ENCODE measurements around the gene LRAT. TPM values are rescaled to one million over a fixed set of nuclear protein-coding genes. Genes with fewer than 3 reads are reported as not detected.

The LRAT gene
- total RNA-seq, 1 donor from 2014 or later = not detected

GRCh38 chr4:154731756-154732155 lies 12.0 kb upstream of the LRAT start:
- Mint-ChIP-seq H3K9me3 (ENCODE audit: unreplicated experiment) (no peaks in the 10 kb centered on the region), H3K4me1 (ENCODE audit: unreplicated experiment) (no peaks in the 10 kb centered on the region), H3K36me3 (ENCODE audit: unreplicated experiment) (no peaks in the 10 kb centered on the region), H3K27me3 (ENCODE audit: unreplicated experiment) (peaks cover 14% of the 10 kb centered on the region), H3K4me3 (ENCODE audit: unreplicated experiment) (no peak overlapping the region), H3K27ac (ENCODE audit: unreplicated experiment) (no peak overlapping the region)
- no peak for DNase-seq (ENCODE audit: extremely low spot score, unreplicated experiment)
- TF ChIP-seq CTCF (IDR thresholded peaks at IDR 0.05) = no peak

- no peaks in the 10 kb centered on the region for H3K9me3 Mint-ChIP-seq (ENCODE audit: unreplicated experiment)
- H3K36me3 Mint-ChIP-seq (ENCODE audit: unreplicated experiment) = no peaks in the 10 kb centered on the region
- H3K4me1 Mint-ChIP-seq (ENCODE audit: unreplicated experiment) = no peaks in the 10 kb centered on the region
- H3K27ac Mint-ChIP-seq (ENCODE audit: unreplicated experiment) = no peak overlapping the region
- H3K4me3 Mint-ChIP-seq (ENCODE audit: unreplicated experiment) = no peak overlapping the region
- TF ChIP-seq CTCF (IDR thresholded peaks at IDR 0.05) = no peak
- DNase-seq (ENCODE audit: extremely low spot score, unreplicated experiment) = no peak
- H3K27me3 Mint-ChIP-seq (ENCODE audit: unreplicated experiment) = peaks cover 16% of the 10 kb centered on the region
These were observed 11.1 kb upstream of the LRAT start for GRCh38 chr4:154732669-154733068.

- Mint-ChIP-seq H3K27ac (ENCODE audit: unreplicated experiment) (no peak overlapping the region), H3K4me1 (ENCODE audit: unreplicated experiment) (peaks cover 5% of the 10 kb centered on the region)
These were observed 7.0 kb upstream of the LRAT start for GRCh38 chr4:154736770-154737169.

GRCh38 chr4:154738426-154738825 lies 5.4 kb upstream of the LRAT start:
- Mint-ChIP-seq H3K27ac (ENCODE audit: unreplicated experiment) (no peak overlapping the region), H3K27me3 (ENCODE audit: unreplicated experiment) (peaks cover 55% of the 10 kb centered on the region), H3K4me1 (ENCODE audit: unreplicated experiment) (peaks cover 17% of the 10 kb centered on the region), H3K4me3 (ENCODE audit: unreplicated experiment) (no peak overlapping the region), H3K36me3 (ENCODE audit: unreplicated experiment) (no peaks in the 10 kb centered on the region), H3K9me3 (ENCODE audit: unreplicated experiment) (no peaks in the 10 kb centered on the region)
- no peak for DNase-seq (ENCODE audit: extremely low spot score, unreplicated experiment)
- no peak for TF ChIP-seq CTCF (IDR thresholded peaks at IDR 0.05)

More at GRCh38 chr4:154736770-154737169, 7.0 kb upstream of the LRAT start:
- no peaks in the 10 kb centered on the region for H3K36me3 Mint-ChIP-seq (ENCODE audit: unreplicated experiment)
- H3K4me3 Mint-ChIP-seq (ENCODE audit: unreplicated experiment) = no peak overlapping the region
- no peak for DNase-seq (ENCODE audit: extremely low spot score, unreplicated experiment)
- peaks cover 48% of the 10 kb centered on the region for H3K27me3 Mint-ChIP-seq (ENCODE audit: unreplicated experiment)
- no peaks in the 10 kb centered on the region for H3K9me3 Mint-ChIP-seq (ENCODE audit: unreplicated experiment)
- no peak for TF ChIP-seq CTCF (IDR thresholded peaks at IDR 0.05)

- peaks cover 21% of the 10 kb centered on the region for H3K4me1 Mint-ChIP-seq (ENCODE audit: unreplicated experiment)
These were observed 4.7 kb upstream of the LRAT start for GRCh38 chr4:154739111-154739510.

More at GRCh38 chr4:154739111-154739510, 4.7 kb upstream of the LRAT start:
- Mint-ChIP-seq H3K9me3 (ENCODE audit: unreplicated experiment) (no peaks in the 10 kb centered on the region), H3K4me3 (ENCODE audit: unreplicated experiment) (no peak overlapping the region), H3K36me3 (ENCODE audit: unreplicated experiment) (no peaks in the 10 kb centered on the region), H3K27ac (ENCODE audit: unreplicated experiment) (no peak overlapping the region), H3K27me3 (ENCODE audit: unreplicated experiment) (peaks cover 58% of the 10 kb centered on the region)
- no peak for DNase-seq (ENCODE audit: extremely low spot score, unreplicated experiment)
- no peak for TF ChIP-seq CTCF (IDR thresholded peaks at IDR 0.05)
